ENCODE results near the gene SLC44A4.
A peak's percentile ranks its signal among the peaks of the same experiment; 100 is the strongest.
"Not testable (repeated sequence)": the region's sequence is repeated elsewhere in the genome, so short reads cannot be mapped to it uniquely, and the experiment has no call there.

SLC44A4 gene

DNA sequence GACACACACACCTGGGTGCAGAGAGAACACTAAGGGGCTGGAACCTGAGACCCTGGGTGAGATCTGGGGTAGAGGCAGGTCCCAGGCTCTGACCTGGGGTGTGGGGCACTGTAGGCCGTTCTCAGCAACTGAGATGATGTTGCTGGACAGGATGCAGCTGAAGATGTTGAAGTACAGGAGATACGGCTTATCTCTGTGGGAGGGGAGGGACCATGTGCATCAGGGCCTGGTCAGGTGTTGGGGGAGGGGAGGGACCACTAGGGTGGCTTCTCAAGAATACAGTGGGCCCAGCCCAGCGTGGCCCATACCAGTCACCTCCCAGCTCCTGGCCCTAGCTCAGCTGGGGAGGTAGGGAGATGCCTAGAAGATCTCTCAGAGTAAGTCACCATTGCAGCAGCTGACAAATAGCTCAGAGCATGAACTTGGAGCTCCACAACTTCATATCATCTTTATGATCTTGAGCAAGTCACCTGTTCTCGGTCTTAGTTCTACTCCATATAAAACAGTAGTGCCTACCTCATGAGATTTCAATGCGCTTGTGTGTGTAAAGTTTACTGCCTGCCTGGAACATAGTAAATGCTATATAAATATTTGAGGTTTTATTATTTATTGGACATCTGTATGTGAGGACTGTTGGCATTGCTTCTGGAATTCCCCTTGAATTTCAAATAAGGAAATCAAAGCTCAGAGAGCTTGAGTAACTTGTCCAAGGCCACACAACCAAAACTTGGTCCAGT lies 3.8 kb downstream of the SLC44A4 start:
- H3K27me3 ChIP-seq (ENCODE audit: control insufficient read depth, insufficient read depth, low read length), result no peaks in the 10 kb centered on the region
- no peaks in the 10 kb centered on the region for H3K9me3 ChIP-seq (ENCODE audit: control insufficient read depth, low read length)
- peaks cover 14% of the 10 kb centered on the region for H3K36me3 ChIP-seq (ENCODE audit: control insufficient read depth, insufficient read depth, low read length)
- peaks cover 34% of the 10 kb centered on the region for H3K4me1 ChIP-seq (ENCODE audit: control insufficient read depth, insufficient read depth, low read length)
- no peak overlapping the region for H3K4me3 ChIP-seq (ENCODE audit: low read length)
- no peak overlapping the region for H3K9ac ChIP-seq (ENCODE audit: low read length)

DNA sequence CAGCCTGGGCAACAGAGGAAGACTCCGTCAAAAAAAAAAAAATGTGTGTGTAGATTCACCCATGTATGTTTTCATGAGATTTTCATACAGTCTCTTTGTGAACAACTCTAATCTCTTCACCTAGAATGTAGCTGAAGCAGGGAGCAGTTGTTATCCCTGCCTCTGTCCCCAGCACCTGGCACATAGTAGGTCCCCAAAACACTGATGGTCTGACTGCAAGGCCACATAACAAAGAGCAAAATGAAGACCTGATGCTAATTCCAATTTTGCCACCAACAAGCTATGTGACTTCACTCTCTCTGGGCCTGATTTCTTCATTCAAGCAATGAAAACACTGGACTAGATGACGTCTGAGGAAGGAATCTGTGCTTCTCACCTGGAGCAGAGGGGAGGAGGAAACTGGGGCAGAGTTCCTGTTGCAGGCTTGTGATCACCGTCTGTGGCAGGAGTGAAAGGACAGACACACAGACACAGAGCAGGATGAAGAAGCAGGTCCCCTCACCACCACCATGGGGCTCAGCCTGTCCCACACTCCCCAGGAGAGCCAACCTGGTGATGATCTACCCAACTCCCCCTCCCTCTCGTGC lies 4.6 kb downstream of the SLC44A4 start:
- Histone ChIP-seq H3K4me3 (ENCODE audit: low read length) (no peak overlapping the region), H3K9ac (ENCODE audit: low read length) (no peak overlapping the region), H3K27me3 (ENCODE audit: control insufficient read depth, insufficient read depth, low read length) (no peaks in the 10 kb centered on the region), H3K36me3 (ENCODE audit: control insufficient read depth, insufficient read depth, low read length) (peaks cover 17% of the 10 kb centered on the region), H3K9me3 (ENCODE audit: control insufficient read depth, low read length) (no peaks in the 10 kb centered on the region), H3K4me1 (ENCODE audit: control insufficient read depth, insufficient read depth, low read length) (peaks cover 25% of the 10 kb centered on the region)

DNA sequence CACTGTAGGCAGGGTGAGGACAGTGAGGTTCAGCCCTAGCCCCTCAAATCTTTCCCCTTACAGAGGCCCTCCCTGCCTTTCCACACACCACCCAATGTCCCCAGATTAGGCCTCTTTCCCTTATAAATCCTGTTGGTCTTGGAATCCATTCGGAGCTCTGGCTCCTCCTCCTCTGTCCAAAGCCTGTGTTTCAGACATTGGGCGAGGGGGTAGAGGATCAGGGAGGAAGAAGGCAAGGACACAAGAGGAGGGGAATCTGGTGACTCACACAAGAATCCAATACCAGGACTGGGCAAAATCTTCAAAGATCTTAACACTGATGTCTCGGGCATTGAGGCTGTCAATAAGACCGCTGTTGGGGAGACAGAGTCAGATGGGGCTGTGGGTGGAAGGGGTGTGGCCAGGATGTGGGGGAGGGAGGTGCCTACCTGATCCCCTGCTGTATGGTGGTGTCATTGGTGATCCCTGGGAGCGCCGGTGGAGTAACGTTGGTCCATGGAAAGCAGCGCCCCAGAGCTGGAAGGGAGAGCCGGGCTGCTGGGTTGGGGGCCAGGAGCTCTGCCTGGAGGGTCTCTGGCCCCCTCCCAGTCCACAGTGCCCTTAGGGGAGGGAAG lies 7.6 kb downstream of the SLC44A4 start:
- no peaks in the 10 kb centered on the region for H3K9me3 ChIP-seq (ENCODE audit: control insufficient read depth, low read length)
- peaks cover 23% of the 10 kb centered on the region for H3K36me3 ChIP-seq (ENCODE audit: control insufficient read depth, insufficient read depth, low read length)
- no peak overlapping the region for H3K9ac ChIP-seq (ENCODE audit: low read length)
- peaks cover 16% of the 10 kb centered on the region for H3K4me1 ChIP-seq (ENCODE audit: control insufficient read depth, insufficient read depth, low read length)
- H3K4me3 ChIP-seq (ENCODE audit: low read length), result no peak overlapping the region
- H3K27me3 ChIP-seq (ENCODE audit: control insufficient read depth, insufficient read depth, low read length), result no peaks in the 10 kb centered on the region

DNA sequence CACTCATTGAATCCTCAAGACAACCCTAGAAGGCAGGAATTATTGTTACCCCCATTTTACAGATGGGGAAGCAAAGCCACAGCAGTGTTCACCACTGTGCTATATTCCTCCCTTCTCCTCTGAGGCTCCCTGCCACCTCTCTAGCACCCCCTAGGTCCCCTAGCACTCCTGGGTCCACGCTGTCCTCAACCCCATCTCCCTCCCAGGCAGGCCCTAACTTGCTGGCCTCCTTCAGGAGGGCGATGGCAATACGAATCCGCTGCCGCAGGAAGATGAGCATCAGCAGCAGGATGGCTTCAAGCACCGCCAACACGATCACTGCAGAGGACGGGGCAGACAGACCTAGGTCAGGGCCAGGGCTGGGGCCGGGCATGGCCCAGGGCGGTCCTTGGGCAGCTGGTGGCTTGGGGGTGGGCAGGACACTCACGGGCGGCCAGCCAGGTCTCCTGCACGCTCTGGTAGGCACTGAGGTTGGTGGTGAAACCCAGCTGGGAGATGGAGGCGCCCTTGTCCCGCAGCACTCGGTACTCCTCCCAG lies 8.3 kb downstream of the SLC44A4 start:
- Histone ChIP-seq H3K9me3 (ENCODE audit: control insufficient read depth, low read length) (no peaks in the 10 kb centered on the region), H3K4me1 (ENCODE audit: control insufficient read depth, insufficient read depth, low read length) (peaks cover 16% of the 10 kb centered on the region), H3K36me3 (ENCODE audit: control insufficient read depth, insufficient read depth, low read length) (peaks cover 30% of the 10 kb centered on the region), H3K27me3 (ENCODE audit: control insufficient read depth, insufficient read depth, low read length) (no peaks in the 10 kb centered on the region), H3K9ac (ENCODE audit: low read length) (no peak overlapping the region), H3K4me3 (ENCODE audit: low read length) (no peak overlapping the region)

- Histone ChIP-seq H3K9ac (ENCODE audit: low read length) (no peak overlapping the region), H3K4me3 (ENCODE audit: low read length) (no peak overlapping the region), H3K9me3 (ENCODE audit: control insufficient read depth, low read length) (no peaks in the 10 kb centered on the region), H3K36me3 (ENCODE audit: control insufficient read depth, insufficient read depth, low read length) (peaks cover 33% of the 10 kb centered on the region), H3K27me3 (ENCODE audit: control insufficient read depth, insufficient read depth, low read length) (no peaks in the 10 kb centered on the region), H3K4me1 (ENCODE audit: control insufficient read depth, insufficient read depth, low read length) (peaks cover 15% of the 10 kb centered on the region)
Measured at GRCh38 chr6:31869343-31869742, 9.5 kb downstream of the SLC44A4 start.

GRCh38 chr6:31868658-31868971 lies 10.2 kb downstream of the SLC44A4 start:
- peaks cover 30% of the 10 kb centered on the region for H3K36me3 ChIP-seq (ENCODE audit: control insufficient read depth, insufficient read depth, low read length)
- not testable (repeated sequence) for H3K9ac ChIP-seq (ENCODE audit: low read length); H3K27me3 ChIP-seq (ENCODE audit: control insufficient read depth, insufficient read depth, low read length); H3K4me3 ChIP-seq (ENCODE audit: low read length); H3K9me3 ChIP-seq (ENCODE audit: control insufficient read depth, low read length)
- peaks cover 17% of the 10 kb centered on the region for H3K4me1 ChIP-seq (ENCODE audit: control insufficient read depth, insufficient read depth, low read length)

DNA sequence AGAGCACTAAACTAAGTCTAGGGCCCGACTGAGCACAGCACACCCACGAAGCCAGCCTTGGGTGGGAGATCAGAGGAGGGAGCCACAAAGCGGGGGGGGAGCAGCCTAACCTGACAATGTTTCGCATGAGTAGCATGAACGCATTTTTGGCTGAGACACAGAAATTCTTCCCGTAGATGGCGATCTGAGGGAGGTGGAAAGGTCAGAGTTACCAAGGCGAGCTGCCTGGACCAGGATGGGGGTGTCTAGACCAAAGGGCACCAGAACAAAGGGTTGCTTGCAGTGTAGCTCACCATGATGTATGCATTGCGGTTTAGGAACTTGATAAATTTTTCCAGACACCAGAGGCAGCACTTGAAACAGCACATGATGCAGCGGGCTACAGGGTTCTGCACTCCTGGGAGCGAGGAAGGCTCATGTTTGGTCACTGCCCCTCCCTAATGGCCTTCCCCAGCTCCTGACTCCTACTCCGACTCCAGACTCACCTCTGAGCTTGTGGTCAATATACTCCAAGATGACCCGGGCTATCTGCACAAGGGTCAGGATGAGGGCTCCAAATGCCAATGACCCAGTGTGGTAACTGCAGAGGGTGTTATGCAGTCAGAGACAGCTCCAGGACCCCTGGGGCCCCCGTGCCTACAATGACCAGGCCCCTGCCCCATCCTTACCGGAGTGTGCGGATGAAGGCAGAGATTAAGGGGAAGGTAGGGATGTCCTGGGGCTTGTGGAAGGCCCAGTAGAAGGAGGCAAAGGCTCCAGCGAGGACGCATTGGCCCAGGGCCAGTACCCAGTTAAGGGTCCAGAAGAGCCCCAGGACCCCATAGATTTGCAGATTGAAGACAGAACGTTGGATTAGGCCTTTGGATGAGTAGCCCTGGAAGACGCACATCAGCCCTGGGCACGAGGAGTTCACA lies 13.3 kb downstream of the SLC44A4 start:
- Histone ChIP-seq H3K4me3 (ENCODE audit: low read length) (no peak overlapping the region), H3K27me3 (ENCODE audit: control insufficient read depth, insufficient read depth, low read length) (no peaks in the 10 kb centered on the region), H3K36me3 (ENCODE audit: control insufficient read depth, insufficient read depth, low read length) (peaks cover 29% of the 10 kb centered on the region), H3K4me1 (ENCODE audit: control insufficient read depth, insufficient read depth, low read length) (peaks cover 31% of the 10 kb centered on the region), H3K9ac (ENCODE audit: low read length) (no peak overlapping the region), H3K9me3 (ENCODE audit: control insufficient read depth, low read length) (no peaks in the 10 kb centered on the region)

GRCh38 chr6:31864818-31865204 lies 14.0 kb downstream of the SLC44A4 start:
- no peak overlapping the region for H3K4me3 ChIP-seq (ENCODE audit: low read length)
- H3K4me1 ChIP-seq (ENCODE audit: control insufficient read depth, insufficient read depth, low read length), result peaks cover 31% of the 10 kb centered on the region
- no peaks in the 10 kb centered on the region for H3K27me3 ChIP-seq (ENCODE audit: control insufficient read depth, insufficient read depth, low read length)
- H3K9me3 ChIP-seq (ENCODE audit: control insufficient read depth, low read length), result no peaks in the 10 kb centered on the region
- no peak overlapping the region for H3K9ac ChIP-seq (ENCODE audit: low read length)
- peaks cover 35% of the 10 kb centered on the region for H3K36me3 ChIP-seq (ENCODE audit: control insufficient read depth, insufficient read depth, low read length)

DNA sequence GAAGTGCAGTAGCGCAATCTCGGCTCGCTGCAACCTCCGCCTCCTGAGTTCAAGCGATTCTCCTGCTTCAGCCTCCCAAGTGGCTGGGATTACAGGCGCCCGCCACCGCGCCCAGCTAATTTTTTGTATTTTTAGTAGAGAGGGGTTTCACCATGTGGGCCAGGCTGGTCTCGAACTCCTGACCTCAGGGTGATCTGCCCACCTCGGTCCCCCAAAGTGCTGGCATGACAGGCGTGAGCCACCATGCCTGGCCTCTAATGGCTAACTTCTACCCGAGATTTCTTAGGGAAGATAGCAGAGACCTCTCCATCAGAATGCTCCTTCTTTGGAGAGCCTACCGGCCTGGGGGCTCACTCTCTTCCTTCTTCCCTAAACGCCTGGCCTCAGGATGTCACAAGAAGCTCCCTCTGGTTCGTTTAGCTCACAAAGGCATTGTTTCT lies 14.7 kb downstream of the SLC44A4 start:
- Histone ChIP-seq H3K36me3 (ENCODE audit: control insufficient read depth, insufficient read depth, low read length) (peaks cover 38% of the 10 kb centered on the region), H3K4me1 (ENCODE audit: control insufficient read depth, insufficient read depth, low read length) (peaks cover 31% of the 10 kb centered on the region)
- H3K27me3 ChIP-seq (ENCODE audit: control insufficient read depth, insufficient read depth, low read length); H3K9ac ChIP-seq (ENCODE audit: low read length); H3K4me3 ChIP-seq (ENCODE audit: low read length); H3K9me3 ChIP-seq (ENCODE audit: control insufficient read depth, low read length): not testable (repeated sequence)

DNA sequence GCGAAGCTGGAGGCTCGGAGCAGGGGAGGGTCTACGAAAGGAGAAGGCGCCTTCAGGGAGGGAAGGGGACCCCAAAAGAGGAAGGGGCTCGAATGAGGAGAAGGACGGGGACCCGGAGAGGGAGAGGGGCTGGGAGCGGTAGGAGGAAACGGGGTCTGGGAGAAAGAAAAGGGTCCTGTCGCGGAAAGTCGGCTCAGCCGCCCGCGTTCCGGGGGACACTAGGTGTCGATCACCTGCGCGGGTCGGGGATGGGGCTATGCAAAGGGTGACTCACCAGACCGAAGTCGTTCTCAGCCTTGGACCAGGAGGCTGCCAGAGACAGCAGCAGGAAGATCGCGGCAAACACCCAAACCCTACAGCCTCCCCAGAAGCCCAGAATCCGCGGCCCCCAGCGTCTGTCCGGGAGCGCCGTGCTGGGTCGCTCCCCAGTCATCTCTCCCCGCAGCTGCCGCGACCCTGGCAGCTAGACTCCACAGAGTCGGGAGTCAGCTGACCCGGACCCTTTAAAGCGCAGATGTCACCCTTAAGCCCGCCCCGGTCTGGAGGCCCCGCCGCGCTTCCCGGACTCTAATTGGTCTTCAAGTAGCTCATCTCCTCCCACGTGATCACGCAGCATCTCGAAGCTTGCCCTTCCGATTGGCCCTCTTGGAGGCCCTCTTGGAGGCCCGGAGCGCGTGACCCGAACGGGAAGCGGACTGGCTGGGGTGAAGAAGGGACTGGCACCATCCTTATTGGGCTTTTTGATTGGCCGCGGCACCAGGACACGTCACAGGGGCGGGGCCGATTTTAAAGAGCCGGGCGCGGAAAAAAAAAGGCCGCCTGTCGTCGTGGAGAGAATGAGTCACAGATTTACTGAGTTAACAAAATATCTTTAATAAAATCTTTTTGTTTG lies 16.2 kb downstream of the SLC44A4 start, which contains the start of gene NEU1:
TSS of gene NEU1 (minus strand) at position 478 of the 892 bp plus-strand sequence. CDS start at position 433, 45 bp downstream.
- H3K9me3 ChIP-seq (ENCODE audit: control insufficient read depth, low read length), result no peaks in the 10 kb centered on the region
- H3K36me3 ChIP-seq (ENCODE audit: control insufficient read depth, insufficient read depth, low read length), result peaks cover 35% of the 10 kb centered on the region
- H3K4me1 ChIP-seq (ENCODE audit: control insufficient read depth, insufficient read depth, low read length), result peaks cover 31% of the 10 kb centered on the region
- peak within 1 kb of the TSS; percentile 44 for H3K4me3 ChIP-seq (ENCODE audit: low read length)
- H3K27me3 ChIP-seq (ENCODE audit: control insufficient read depth, insufficient read depth, low read length), result no peaks in the 10 kb centered on the region
- H3K9ac ChIP-seq (ENCODE audit: low read length), result peak within 1 kb of the TSS; percentile 80

DNA sequence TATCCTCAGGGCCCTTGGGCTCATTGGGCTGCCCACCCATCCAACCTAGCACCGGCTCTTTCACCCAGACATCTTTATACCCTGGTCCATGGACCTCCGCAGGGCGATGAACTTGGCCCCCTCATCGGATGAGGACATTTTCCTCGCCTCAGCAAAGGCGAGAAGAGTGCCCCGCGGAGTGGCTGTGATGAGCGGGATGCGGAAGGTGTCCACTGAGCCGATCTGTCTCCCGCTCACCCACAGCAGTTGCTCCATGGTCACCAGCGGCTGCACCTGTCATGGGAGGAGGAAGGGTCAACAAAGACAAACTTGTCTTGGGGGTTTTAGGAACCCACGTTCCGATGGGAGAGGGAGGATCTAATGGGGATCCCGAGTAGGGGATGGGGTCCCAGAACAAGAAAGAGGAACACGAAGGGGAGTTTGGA lies 16.9 kb downstream of the SLC44A4 start:
- Histone ChIP-seq H3K9me3 (ENCODE audit: control insufficient read depth, low read length) (no peaks in the 10 kb centered on the region), H3K36me3 (ENCODE audit: control insufficient read depth, insufficient read depth, low read length) (peaks cover 35% of the 10 kb centered on the region), H3K4me1 (ENCODE audit: control insufficient read depth, insufficient read depth, low read length) (peaks cover 31% of the 10 kb centered on the region), H3K9ac (ENCODE audit: low read length) (peak overlapping the region; percentile 80), H3K4me3 (ENCODE audit: low read length) (peak overlapping the region; percentile 44), H3K27me3 (ENCODE audit: control insufficient read depth, insufficient read depth, low read length) (no peaks in the 10 kb centered on the region)

Measured in mucosa of stomach (tissue), 1 donor.